DMS53 treated with DMSO at 0.1 percent for 48 hours (cell line): ENCODE results near the gene RPL22.

ENCODE experiments used
- DNase-seq: peaks from one replicate; lab custom pipeline; 2025; ENCODE audit not compliant: unreplicated experiment; lab: John Stamatoyannopoulos, UW

RPL22 gene

GRCh38 chr1:6157132-6157527 is 42.3 kb downstream of the RPL22 start:
- DNase-seq = no peak

GRCh38 chr1:6154525-6155319 is 44.7 kb downstream of the RPL22 start:
- DNase-seq = no peak

- no peak for DNase-seq
These were observed 46.5 kb downstream of the RPL22 start for GRCh38 chr1:6152882-6153281.

GRCh38 chr1:6152181-6152580 is 47.2 kb downstream of the RPL22 start:
- DNase-seq = no peak

GRCh38 chr1:6151291-6151822 is 48.0 kb downstream of the RPL22 start:
- DNase-seq = no peak

GRCh38 chr1:6150006-6150938 is 49.1 kb downstream of the RPL22 start:
- DNase-seq = no peak

- no peak for DNase-seq
These were observed 49.8 kb downstream of the RPL22 start for GRCh38 chr1:6149597-6149996.

- DNase-seq = peak; percentile 58
These were observed 50.7 kb downstream of the RPL22 start for GRCh38 chr1:6148497-6149241.

- DNase-seq = no peak
These were observed 53.5 kb downstream of the RPL22 start for GRCh38 chr1:6145864-6146410.

- DNase-seq = no peak
These were observed 54.0 kb downstream of the RPL22 start for GRCh38 chr1:6145396-6145750.

- no peak for DNase-seq
These were observed 54.6 kb downstream of the RPL22 start for GRCh38 chr1:6144647-6145395.

- no peak for DNase-seq
These were observed 55.2 kb downstream of the RPL22 start for GRCh38 chr1:6144175-6144574.

GRCh38 chr1:6143395-6143794 is 56.0 kb downstream of the RPL22 start:
- DNase-seq = no peak

- DNase-seq = no peak
These were observed 56.7 kb downstream of the RPL22 start for GRCh38 chr1:6142734-6143133.

- no peak for DNase-seq
These were observed 57.3 kb downstream of the RPL22 start for GRCh38 chr1:6142036-6142621.

- no peak for DNase-seq
These were observed 57.8 kb downstream of the RPL22 start for GRCh38 chr1:6141592-6141991.

- DNase-seq = no peak
These were observed 59.0 kb downstream of the RPL22 start for GRCh38 chr1:6140413-6140812.

- DNase-seq = no peak
These were observed 61.6 kb downstream of the RPL22 start for GRCh38 chr1:6137758-6138157.

- DNase-seq = no peak
These were observed 62.7 kb downstream of the RPL22 start for GRCh38 chr1:6136516-6137220.
